ENCODE measurements around the gene SOS2. TPM values are rescaled to one million over a fixed set of nuclear protein-coding genes. Genes with fewer than 3 reads are reported as not detected.

SOS2 gene
- total and polyA plus RNA-seq, 8 donors, result 5.8 to 69.0 (median 27.3) TPM

- 88 to 93% (median 92%) methylated on average over 4 of the region's 4 CpGs for WGBS, 5 donors
- Histone ChIP-seq H3K4me1 (peaks cover 0 to 11% (median 2%) of the 10 kb centered on the region in 4 donors), H3K36me3 (peaks cover 3 to 96% (median 75%) of the 10 kb centered on the region in 4 donors), H3K9me3 (no peaks in the 10 kb centered on the region), H3K4me3 (no peak overlapping the region), H3K27ac (no peak overlapping the region), H3K27me3 (no peaks in the 10 kb centered on the region)
- TF ChIP-seq POLR2AphosphoS5 (IDR thresholded peaks at IDR 0.05) (no peak), POLR2A (IDR thresholded peaks at IDR 0.05) (no peak), EP300 (IDR thresholded peaks at IDR 0.05) (no peak)
- TF ChIP-seq, protein P1, sequence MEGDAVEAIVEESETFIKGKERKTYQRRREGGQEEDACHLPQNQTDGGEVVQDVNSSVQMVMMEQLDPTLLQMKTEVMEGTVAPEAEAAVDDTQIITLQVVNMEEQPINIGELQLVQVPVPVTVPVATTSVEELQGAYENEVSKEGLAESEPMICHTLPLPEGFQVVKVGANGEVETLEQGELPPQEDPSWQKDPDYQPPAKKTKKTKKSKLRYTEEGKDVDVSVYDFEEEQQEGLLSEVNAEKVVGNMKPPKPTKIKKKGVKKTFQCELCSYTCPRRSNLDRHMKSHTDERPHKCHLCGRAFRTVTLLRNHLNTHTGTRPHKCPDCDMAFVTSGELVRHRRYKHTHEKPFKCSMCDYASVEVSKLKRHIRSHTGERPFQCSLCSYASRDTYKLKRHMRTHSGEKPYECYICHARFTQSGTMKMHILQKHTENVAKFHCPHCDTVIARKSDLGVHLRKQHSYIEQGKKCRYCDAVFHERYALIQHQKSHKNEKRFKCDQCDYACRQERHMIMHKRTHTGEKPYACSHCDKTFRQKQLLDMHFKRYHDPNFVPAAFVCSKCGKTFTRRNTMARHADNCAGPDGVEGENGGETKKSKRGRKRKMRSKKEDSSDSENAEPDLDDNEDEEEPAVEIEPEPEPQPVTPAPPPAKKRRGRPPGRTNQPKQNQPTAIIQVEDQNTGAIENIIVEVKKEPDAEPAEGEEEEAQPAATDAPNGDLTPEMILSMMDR (IDR thresholded peaks at IDR 0.05), result no peak
- intact Hi-C loops (cut with DNase I; ENCODE audit: low total_unique reads), result no loop called here
- DNase-seq, result no peak
Measured at GRCh38 chr14:50148799-50149198, 82.6 kb downstream of the SOS2 start.

DNA sequence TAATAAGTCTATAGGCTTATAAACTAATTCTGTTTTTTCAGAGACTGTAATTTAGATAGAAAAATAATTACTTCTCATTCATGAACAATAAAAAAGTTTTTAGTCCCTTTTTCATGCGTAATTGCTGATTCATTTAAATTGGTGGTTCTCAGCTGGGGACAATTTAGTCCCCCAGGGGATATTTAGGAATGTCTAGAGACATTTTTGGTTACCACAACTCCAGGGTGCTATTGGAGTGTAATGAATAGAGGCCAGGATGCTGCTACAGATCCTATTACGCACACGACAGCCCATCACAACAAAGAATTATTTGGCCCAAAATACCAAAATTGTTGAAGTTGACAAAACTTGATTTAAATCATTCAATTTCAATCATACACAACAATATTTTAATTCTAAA lies 92.2 kb downstream of the SOS2 start:
- intact Hi-C loops (cut with DNase I; ENCODE audit: low total_unique reads), result no loop called here
- 92 to 98% (median 94%) methylated on average over 3 of the region's 3 CpGs for WGBS, 5 donors

DNA sequence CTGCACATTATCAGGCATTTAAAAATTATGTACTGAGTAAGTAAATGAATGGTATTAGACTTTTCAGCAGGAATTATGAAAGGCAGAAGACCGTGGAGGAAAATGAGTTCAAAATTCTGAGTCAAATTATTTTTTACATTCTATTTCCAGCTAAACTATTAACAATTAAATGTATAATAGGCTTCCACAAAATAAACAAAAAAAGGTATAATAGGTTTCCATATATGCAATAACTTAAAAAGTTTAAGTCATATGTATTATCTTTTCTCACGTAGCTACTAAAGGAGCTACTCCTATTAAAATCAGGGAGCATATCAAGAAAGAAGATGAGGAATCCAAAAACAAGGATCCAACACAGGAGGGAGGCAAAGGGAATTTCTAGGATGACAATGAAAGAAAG lies 103.6 kb downstream of the SOS2 start:
- Histone ChIP-seq H3K27ac (no peak overlapping the region), H3K9me3 (no peaks in the 10 kb centered on the region), H3K4me3 (no peak overlapping the region), H3K27me3 (no peaks in the 10 kb centered on the region), H3K4me1 (no peaks in the 10 kb centered on the region), H3K36me3 (peaks cover 3 to 83% (median 77%) of the 10 kb centered on the region in 4 donors)
- no peak for DNase-seq
- TF ChIP-seq, protein P1 (IDR thresholded peaks at IDR 0.05), result no peak
- no peak for TF ChIP-seq POLR2A (IDR thresholded peaks at IDR 0.05)
- TF ChIP-seq POLR2AphosphoS5 (IDR thresholded peaks at IDR 0.05), result no peak
- TF ChIP-seq EP300 (IDR thresholded peaks at IDR 0.05), result no peak
- intact Hi-C loops (cut with DNase I; ENCODE audit: low total_unique reads), result no loop called here
- 91 to 98% (median 96%) methylated on average over 2 of the region's 2 CpGs for WGBS, 5 donors

More for the DNA sequence above, 92.2 kb downstream of the SOS2 start:
- no peak for DNase-seq
- H3K9me3 ChIP-seq, result no peaks in the 10 kb centered on the region
- peaks cover 0 to 7% (median 2%) of the 10 kb centered on the region in 4 donors for H3K4me1 ChIP-seq
- H3K36me3 ChIP-seq, result peaks cover 0 to 40% (median 30%) of the 10 kb centered on the region in 4 donors
- TF ChIP-seq EP300 (IDR thresholded peaks at IDR 0.05) (no peak), POLR2AphosphoS5 (IDR thresholded peaks at IDR 0.05) (no peak), POLR2A (IDR thresholded peaks at IDR 0.05) (no peak)
- TF ChIP-seq, protein P1 (IDR thresholded peaks at IDR 0.05), result no peak
- H3K27me3 ChIP-seq, result no peaks in the 10 kb centered on the region
- H3K4me3 ChIP-seq, result no peak overlapping the region
- no peak overlapping the region for H3K27ac ChIP-seq

- H3K36me3 ChIP-seq, result peaks cover 3 to 70% (median 52%) of the 10 kb centered on the region in 4 donors
- H3K4me3 ChIP-seq, result no peak overlapping the region
- no peak overlapping the region for H3K27ac ChIP-seq
- intact Hi-C loops (cut with DNase I; ENCODE audit: low total_unique reads), result no loop called here
- DNase-seq, result no peak
- H3K4me1 ChIP-seq, result no peaks in the 10 kb centered on the region
- no peaks in the 10 kb centered on the region for H3K27me3 ChIP-seq
- no peaks in the 10 kb centered on the region for H3K9me3 ChIP-seq
- WGBS, 5 donors, result 86 to 98% (median 90%) methylated on average over 3 of the region's 3 CpGs
- TF ChIP-seq POLR2A (IDR thresholded peaks at IDR 0.05) (no peak), EP300 (IDR thresholded peaks at IDR 0.05) (no peak), POLR2AphosphoS5 (IDR thresholded peaks at IDR 0.05) (no peak)
- TF ChIP-seq, protein P1 (IDR thresholded peaks at IDR 0.05), result no peak
Measured at GRCh38 chr14:50123062-50123461, 108.3 kb downstream of the SOS2 start.
